Stimulated activated CD8-positive, alpha-beta memory T cell treated with anti-CD3 and anti-CD28 coated beads, Interleukin-12 subunit alpha, Interleukin-12 subunit beta, amount 100 ng/mL, for 24 hours (primary cell): ENCODE results near the gene ADRA2B.
"Not testable (repeated sequence)": the region's sequence is repeated elsewhere in the genome, so short reads cannot be mapped to it uniquely, and the experiment has no call there.

ENCODE experiments used
- DNase-seq: peaks from one replicate; pipeline ENCODE4 v3.0.0-alpha.2; 2020; ENCODE audit errors: extremely low read depth

The ADRA2B gene

DNA sequence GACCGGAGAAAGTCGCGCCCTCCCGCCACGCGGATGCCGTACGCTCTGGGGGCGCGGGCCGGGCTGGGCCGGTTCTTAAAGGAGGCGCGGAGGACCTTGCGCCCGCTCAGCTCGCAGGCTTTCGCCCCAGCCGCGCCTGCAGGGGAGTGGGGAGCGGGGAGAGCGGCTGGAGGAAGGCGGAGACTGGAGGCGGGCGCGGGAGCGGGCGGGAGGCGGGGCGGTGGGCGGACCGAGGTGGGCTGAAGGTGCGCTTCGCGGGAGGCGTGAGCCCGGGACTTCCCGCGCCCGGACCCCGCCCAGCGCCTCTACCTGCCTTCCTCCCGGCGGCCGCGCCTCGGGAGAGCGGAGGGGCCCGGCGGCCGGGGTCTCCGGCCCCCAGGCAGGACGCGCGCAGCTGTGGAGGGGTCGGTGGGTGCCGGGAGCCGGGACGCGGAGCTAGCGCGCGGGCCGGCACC, at the start of gene ADRA2B:
Gene ADRA2B (minus strand): TSS at position 148 of the 455 bp plus-strand sequence. CDS start 422 bp downstream, outside the sequence.
- peak; percentile 40 for DNase-seq

DNA sequence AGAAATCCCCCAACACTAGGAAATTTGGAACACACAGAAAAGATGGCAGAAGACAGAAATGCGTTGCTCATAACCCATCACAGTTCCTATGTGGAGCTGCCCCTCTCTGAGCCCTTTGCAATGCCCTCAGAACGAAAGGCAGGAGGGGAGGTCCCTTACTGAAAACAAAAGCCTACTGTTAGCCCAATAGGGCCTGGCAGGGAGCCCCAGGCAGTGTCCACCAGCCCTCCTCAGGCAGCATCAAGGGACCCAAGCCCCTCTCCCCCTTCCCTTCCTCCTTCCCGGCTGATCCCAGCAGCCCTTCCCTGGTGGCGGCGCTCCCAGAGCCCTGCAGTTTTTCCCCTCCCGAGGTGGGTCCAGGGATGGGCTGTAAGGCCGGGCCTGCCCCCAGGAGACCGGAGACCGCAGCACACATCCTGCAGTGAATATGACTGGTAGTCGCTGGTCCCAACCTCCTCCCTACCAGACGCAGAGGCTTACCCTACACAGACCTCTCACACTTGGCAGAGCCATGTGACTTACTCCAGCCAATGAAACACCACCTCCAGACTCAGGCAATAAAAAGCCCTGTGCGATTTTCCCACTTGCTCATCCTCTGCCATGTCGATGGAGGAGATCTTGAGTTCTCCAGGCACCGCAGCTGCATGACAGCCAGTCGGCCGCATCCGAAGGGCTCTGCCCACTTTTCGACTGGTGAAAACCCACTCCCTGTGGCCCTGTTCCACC, 48.3 kb upstream of the ADRA2B start:
- DNase-seq: no peak

DNA sequence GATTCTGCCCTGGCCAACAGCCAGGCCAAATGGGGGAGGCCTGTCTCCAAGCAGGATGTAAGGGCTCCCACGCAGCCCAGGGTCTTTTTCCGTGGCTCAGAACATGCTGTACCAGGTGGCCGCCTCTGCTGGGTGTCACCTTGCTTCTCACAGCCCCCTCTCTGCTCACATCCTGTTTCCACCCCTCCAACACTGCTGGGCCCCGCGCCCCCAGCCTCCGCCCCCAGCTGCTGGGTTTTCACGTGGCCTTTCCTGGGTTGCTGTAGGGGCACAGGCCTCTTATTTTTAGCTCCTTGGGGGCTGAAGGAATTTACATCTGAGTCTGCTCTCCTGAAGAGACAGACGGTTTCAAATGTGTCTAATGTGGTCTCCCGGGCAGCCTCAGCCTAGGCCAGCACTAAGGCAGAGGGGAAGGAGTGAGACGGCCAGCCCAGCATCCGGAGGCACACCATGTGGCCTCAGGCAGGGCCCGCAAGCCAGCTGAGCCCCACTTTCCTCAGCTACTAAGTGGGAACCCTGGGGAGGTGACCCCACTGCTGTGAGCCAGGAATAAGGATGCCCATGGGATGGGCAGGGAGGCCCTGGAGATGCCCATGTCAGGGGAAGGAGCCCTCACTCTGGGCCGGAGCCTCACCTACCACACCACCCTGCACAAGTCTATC, 47.5 kb upstream of the ADRA2B start:
- DNase-seq: no peak

DNA sequence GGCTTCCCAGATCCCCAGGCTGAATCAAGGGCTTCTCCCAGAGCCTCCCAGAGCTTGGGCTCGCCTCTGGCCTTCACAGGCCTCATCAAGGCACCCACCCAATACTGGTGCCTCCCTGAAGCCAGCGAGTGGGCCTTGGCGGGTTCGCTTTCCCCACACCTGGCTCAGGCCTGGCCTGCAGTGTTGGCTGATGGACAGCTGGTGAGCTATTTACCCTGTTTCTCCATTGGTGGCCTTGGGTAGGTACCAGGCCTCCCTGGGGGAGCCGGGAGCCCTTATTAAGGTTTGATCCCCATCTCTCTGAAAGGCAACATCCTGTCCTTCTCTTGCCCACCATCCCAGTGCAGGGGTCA, 47.0 kb upstream of the ADRA2B start:
- no peak for DNase-seq

- DNase-seq: no peak
Measured at GRCh38 chr2:96161898-96162297, 45.5 kb upstream of the ADRA2B start.

DNA sequence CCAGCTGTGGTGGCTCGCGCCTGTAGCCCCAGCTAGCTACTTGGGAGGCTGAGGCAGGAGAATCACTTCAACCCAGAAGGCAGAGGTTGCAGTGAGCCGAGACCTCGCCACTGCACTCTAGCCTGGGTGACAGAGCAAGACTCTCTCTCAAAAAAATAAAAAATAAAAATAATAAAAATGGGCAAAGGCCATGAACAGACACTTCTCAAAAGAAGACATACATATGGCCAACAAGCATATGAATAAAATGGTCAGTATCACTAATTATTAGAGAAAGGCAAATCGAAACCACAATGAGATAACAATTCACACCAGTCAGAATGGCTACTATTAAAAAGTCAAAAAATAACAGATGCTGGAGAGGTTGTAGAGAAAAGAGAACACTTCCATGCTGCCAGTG, 44.0 kb upstream of the ADRA2B start:
- not testable (repeated sequence) for DNase-seq

DNA sequence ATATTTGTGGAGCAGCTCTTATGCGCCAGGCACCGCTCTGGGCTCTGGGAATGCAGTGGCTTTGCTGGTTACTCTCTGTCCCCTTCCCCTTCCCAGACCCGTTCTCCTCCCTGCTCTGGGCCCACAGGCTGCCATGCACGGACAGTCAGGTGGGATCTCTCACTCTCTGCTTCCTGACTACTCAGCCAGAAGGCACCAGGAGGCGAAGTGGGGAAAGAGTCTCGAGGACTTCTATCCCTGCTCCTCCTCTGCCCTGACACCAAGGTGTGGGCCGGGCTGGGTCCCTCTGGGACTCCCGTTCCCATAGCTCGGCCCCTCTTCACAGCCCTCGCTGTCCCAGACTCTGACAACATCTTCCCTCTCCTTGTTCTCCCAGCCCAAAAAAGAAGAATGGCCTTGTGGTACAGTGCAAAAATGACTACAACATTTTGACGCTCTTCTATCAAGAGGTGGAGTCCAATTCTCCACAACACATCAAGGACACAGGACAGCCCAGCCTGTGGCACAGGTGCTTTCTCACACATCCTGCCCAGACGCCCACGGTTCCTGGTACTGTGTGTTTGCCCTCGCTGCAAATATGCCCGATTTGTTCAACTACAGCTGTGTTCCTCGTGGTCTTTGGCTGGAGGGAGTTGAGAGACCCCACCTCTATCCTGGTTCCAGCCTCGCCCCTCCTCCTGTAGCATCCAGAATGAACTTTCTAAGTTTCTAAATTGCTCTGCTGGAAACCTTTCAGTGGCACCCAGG, 42.9 kb upstream of the ADRA2B start:
- no peak for DNase-seq

DNA sequence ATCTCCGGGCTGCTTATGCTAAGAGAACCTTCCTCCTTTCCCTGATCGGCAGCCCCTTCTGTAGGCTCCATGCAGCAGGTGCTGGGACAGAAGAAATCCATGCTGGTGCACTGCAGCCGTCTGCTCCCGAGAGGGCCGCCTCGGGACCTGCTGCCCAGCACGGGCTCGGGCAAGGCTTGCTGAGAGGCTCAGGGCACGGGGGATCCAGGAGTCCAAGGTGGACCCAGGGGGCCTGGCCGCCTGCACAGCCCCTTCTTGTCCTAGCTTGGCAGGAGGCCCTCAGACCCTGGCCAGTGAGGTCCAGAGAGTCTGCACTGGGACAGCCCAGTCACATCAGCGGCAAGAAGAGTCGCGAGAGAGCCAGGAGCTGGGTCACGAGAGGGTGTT, 42.2 kb upstream of the ADRA2B start:
- no peak for DNase-seq

GRCh38 chr2:96157649-96158553, 41.5 kb upstream of the ADRA2B start:
- peak; percentile 93 for DNase-seq

GRCh38 chr2:96156926-96157648, 40.7 kb upstream of the ADRA2B start:
- DNase-seq: no peak

DNA sequence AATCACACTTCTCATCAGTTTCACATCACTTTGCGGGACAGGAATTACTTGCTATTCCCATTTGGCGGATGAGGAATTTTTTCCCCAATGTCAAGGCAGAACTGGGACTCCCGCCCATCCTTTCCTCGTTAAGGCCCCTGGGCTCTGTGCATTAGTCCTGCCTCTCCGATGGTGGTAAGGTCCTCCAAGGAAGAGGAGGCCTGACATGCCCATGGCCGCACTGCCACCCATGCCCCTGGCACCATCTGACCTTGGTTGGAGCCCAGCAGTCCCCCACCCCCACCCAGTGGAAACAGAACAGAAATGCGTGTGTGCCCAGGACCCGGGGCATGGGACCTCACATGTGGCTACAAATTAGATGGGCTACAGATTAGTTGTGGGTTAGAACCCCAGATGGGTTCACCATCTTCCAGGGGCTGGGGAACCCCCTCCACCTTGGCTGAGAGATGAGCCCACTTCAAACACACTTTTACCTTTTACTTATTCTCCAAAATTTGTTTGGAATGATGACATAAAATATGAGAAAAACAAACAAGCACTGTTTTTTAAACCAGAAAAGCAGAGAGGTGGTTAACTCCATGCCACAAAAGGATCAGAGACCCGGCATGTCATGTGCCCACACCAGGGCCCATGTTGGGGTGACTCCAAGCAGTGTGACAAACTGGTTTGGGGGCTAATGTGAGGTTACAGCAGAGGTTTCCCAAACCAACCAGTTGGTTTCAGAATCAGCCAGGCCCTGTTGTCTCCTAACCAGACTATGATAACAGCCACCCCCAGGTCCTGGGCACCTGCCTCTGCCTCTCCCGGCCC, 39.8 kb upstream of the ADRA2B start:
- no peak for DNase-seq

GRCh38 chr2:96154506-96155380, 38.4 kb upstream of the ADRA2B start:
- DNase-seq: no peak

- no peak for DNase-seq
Measured at GRCh38 chr2:96153991-96154431, 37.6 kb upstream of the ADRA2B start.

GRCh38 chr2:96153291-96153713, 36.9 kb upstream of the ADRA2B start:
- DNase-seq: no peak

GRCh38 chr2:96152304-96153161, 36.2 kb upstream of the ADRA2B start:
- DNase-seq: no peak

- DNase-seq: no peak
Measured at GRCh38 chr2:96151595-96152303, 35.4 kb upstream of the ADRA2B start.

DNA sequence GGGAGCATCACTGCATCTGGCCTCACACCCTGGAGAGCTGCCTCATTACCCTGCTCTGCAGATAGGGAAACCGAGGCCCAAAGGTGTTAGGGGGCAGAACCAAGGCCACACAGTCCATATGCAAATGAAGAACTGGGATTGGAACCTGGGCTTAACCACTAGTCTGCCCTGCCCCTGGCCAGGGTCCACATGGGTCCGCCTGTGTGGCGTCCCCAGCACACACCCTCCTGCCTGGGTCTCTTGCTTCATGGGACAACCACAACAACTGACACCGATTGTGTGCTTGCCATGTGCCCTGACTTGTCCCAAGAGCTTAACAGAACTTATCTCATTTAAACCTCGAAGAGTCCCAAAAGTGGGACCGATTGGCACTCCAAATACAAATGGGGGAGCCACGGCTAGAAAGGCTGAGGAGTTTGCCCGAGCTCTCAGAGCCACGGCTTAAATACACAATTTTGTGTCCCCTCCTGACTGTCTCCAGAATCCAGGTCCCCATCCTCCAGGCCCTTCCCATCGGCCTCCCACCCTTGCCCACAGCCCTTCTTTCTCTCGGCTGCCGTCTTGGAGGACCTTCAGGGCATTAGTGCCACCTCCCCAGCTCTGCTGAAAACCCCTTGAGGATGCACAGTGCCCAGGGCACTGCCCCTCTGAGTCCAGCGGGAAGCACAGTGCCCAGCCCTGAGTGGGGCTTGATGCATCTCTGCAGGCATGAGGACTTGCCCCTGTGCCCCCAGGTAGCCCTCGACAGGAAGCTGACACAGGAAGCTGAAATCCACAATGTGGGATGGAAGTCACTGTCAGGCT, 34.6 kb upstream of the ADRA2B start:
- no peak for DNase-seq
